H9 (cell line): Measurements from ENCODE around the gene ASAP3. TPM values are rescaled to one million over a fixed set of nuclear protein-coding genes. Genes with fewer than 3 reads are reported as not detected.

Experiments used
- DNase-seq: peaks from one replicate; pipeline ENCODE4 v3.0.0-alpha.2; 2017
- H2AFZ ChIP-seq: one replicate; pipeline ENCODE4 v1.6.1; 2013; ENCODE audit warnings: mild to moderate bottlenecking, low read length, control low read depth, moderate library complexity
- H2AK5ac ChIP-seq: 2 replicates; pipeline ENCODE4 v1.6.1; 2013; ENCODE audit warnings: low read length, control low read depth, mixed read lengths; ENCODE audit not compliant: insufficient read length
- H2BK120ac ChIP-seq: one replicate; pipeline ENCODE4 v1.6.1; 2013; ENCODE audit warnings: low read depth, mild to moderate bottlenecking, low read length, control low read depth, inconsistent platforms; ENCODE audit not compliant: poor library complexity, severe bottlenecking
- H2BK12ac ChIP-seq: 2 replicates; pipeline ENCODE4 v1.6.1; 2013; ENCODE audit warnings: low read length, control low read depth, mixed read lengths, low read depth; ENCODE audit not compliant: insufficient read length
- H2BK15ac ChIP-seq: 2 replicates; pipeline ENCODE4 v1.6.1; 2013; ENCODE audit warnings: low read depth, low read length, control low read depth
- H2BK20ac ChIP-seq: one replicate; pipeline ENCODE4 v1.6.1; 2013; ENCODE audit warnings: low read depth, mild to moderate bottlenecking, low read length, control low read depth, inconsistent platforms; ENCODE audit not compliant: poor library complexity, severe bottlenecking
- H2BK5ac ChIP-seq: 2 replicates; pipeline ENCODE4 v1.6.1; 2013; ENCODE audit warnings: low read length, control low read depth, mixed read lengths; ENCODE audit not compliant: insufficient read length
- H3K14ac ChIP-seq: 2 replicates; pipeline ENCODE4 v1.6.1; 2013; ENCODE audit warnings: low read length, control low read depth; ENCODE audit not compliant: insufficient read depth
- H3K18ac ChIP-seq: 2 replicates; pipeline ENCODE4 v1.6.1; 2013; ENCODE audit warnings: low read depth, mild to moderate bottlenecking, mixed read lengths, low read length, control low read depth; ENCODE audit not compliant: insufficient read length
- H3K23ac ChIP-seq: 2 replicates; pipeline ENCODE4 v1.6.1; 2013; ENCODE audit warnings: low read length, control low read depth, mixed read lengths, low read depth; ENCODE audit not compliant: insufficient read length
- H3K23me2 ChIP-seq: 2 replicates; pipeline ENCODE4 v1.6.1; 2013; ENCODE audit warnings: low read depth, mild to moderate bottlenecking, mixed read lengths, low read length, control low read depth; ENCODE audit not compliant: insufficient read length, poor library complexity, severe bottlenecking
- H3K27ac ChIP-seq: 2 replicates; pipeline ENCODE4 v1.5.1; 2013; ENCODE audit warnings: low read length, control low read depth, mixed read lengths, low read depth; ENCODE audit not compliant: insufficient read length
- H3K27me3 ChIP-seq: 2 replicates; pipeline ENCODE4 v1.6.1; 2013; ENCODE audit warnings: low read length, control low read depth, inconsistent platforms; ENCODE audit not compliant: insufficient read depth
- H3K4ac ChIP-seq: 2 replicates; pipeline ENCODE4 v1.6.1; 2013; ENCODE audit warnings: low read depth, mild to moderate bottlenecking, control low read depth, inconsistent platforms, low read length, moderate library complexity
- H3K4me1 ChIP-seq: 2 replicates; pipeline ENCODE4 v1.6.1; 2013; ENCODE audit warnings: low read length, control low read depth, inconsistent platforms; ENCODE audit not compliant: insufficient read depth
- H3K4me2 ChIP-seq: 2 replicates; pipeline ENCODE4 v1.6.1; 2013; ENCODE audit warnings: low read length, control low read depth, mixed read lengths; ENCODE audit not compliant: insufficient read length, insufficient read depth
- H3K56ac ChIP-seq: 2 replicates; pipeline ENCODE4 v1.6.1; 2013; ENCODE audit warnings: low read depth, mild to moderate bottlenecking, mixed read lengths, low read length, control low read depth; ENCODE audit not compliant: insufficient read length
- H3K79me1 ChIP-seq: 2 replicates; pipeline ENCODE4 v1.6.1; 2013; ENCODE audit warnings: low read depth, mild to moderate bottlenecking, moderate library complexity, low read length, control low read depth, inconsistent platforms; ENCODE audit not compliant: insufficient read depth, poor library complexity, severe bottlenecking
- H3K79me2 ChIP-seq: 2 replicates; pipeline ENCODE4 v1.6.1; 2013; ENCODE audit warnings: low read length, control low read depth, inconsistent platforms; ENCODE audit not compliant: insufficient read depth
- H3K9ac ChIP-seq: 2 replicates; pipeline ENCODE4 v1.6.1; 2013; ENCODE audit warnings: low read length, control low read depth, mixed read lengths; ENCODE audit not compliant: insufficient read length; ENCODE audit errors: extremely low read depth
- H3K9me3 ChIP-seq: one replicate; pipeline ENCODE4 v1.6.1; 2013; ENCODE audit warnings: low read depth, low read length, inconsistent platforms; ENCODE audit not compliant: control insufficient read depth
- H3T11ph ChIP-seq: one replicate; pipeline ENCODE4 v1.6.1; 2013; ENCODE audit warnings: mild to moderate bottlenecking, low read length, control low read depth, inconsistent platforms
- H4K20me1 ChIP-seq: one replicate; pipeline ENCODE4 v1.6.1; 2013; ENCODE audit not compliant: control insufficient read depth, insufficient read length, insufficient read depth
- H4K5ac ChIP-seq: 2 replicates; pipeline ENCODE4 v1.6.1; 2013; ENCODE audit warnings: low read depth, mild to moderate bottlenecking, mixed read lengths, low read length, control low read depth; ENCODE audit not compliant: insufficient read length
- H4K8ac ChIP-seq: replicated peaks from 2 replicates; pipeline ENCODE4 v1.6.1; 2013; ENCODE audit warnings: low read length, control low read depth, mixed read lengths, low read depth; ENCODE audit not compliant: insufficient read length
- H4K91ac ChIP-seq: 2 replicates; pipeline ENCODE4 v1.6.1; 2013; ENCODE audit warnings: low read depth, mild to moderate bottlenecking, moderate library complexity, mixed read lengths, low read length, control low read depth; ENCODE audit not compliant: insufficient read length
- H3K27ac Mint-ChIP-seq, 3 experiments: 2 replicates in 2 of 3; 3 replicates in 1 of 3; pipeline ENCODE4 v1.8.0; 2020 to 2021; ENCODE audit warnings: mixed read lengths in 3 of 3, mild to moderate bottlenecking in 1 of 3, moderate library complexity in 1 of 3
- H3K27me3 Mint-ChIP-seq: 2 replicates; pipeline ENCODE4 v1.8.0; 2021; ENCODE audit warnings: low read depth, mild to moderate bottlenecking, moderate library complexity, mixed read lengths
- H3K36me3 Mint-ChIP-seq, 3 experiments: 2 replicates in 2 of 3; 3 replicates in 1 of 3; pipeline ENCODE4 v1.8.0; 2020 to 2021; ENCODE audit warnings: low read depth in 3 of 3, mixed read lengths in 3 of 3; ENCODE audit not compliant: insufficient read depth in 1 of 3
- H3K4me1 Mint-ChIP-seq, 2 experiments: 2 replicates each; pipeline ENCODE4 v1.8.0; 2020; ENCODE audit warnings: mixed read lengths in 2 of 2
- H3K4me3 Mint-ChIP-seq, 2 experiments: 2 replicates in 1 of 2; 3 replicates in 1 of 2; pipeline ENCODE4 v1.8.0; 2020 to 2021; ENCODE audit warnings: mild to moderate bottlenecking in 2 of 2, mixed read lengths in 2 of 2, moderate library complexity in 1 of 2
- H3K9me3 Mint-ChIP-seq, 2 experiments: 2 replicates in 1 of 2; 3 replicates in 1 of 2; pipeline ENCODE4 v1.8.0; 2020; ENCODE audit warnings: mild to moderate bottlenecking in 2 of 2, mixed read lengths in 2 of 2, moderate library complexity in 1 of 2
- CTCF ChIP-seq: fragments of 200-600 bp; sonication (generic); conservative IDR thresholded peaks from 3 replicates; pipeline ENCODE4 v1.8.0; 2021; ENCODE audit warnings: antibody characterized with exemption, mild to moderate bottlenecking
- WGBS: extraction: QIAGEN DNeasy Blood & Tissue Kit; methylation state at CpG from one replicate; pipeline ENCODE4 v1.1.7; 2013; ENCODE audit warnings: missing lambda C conversion rate, low lambda C conversion rate, mixed read lengths; ENCODE audit not compliant: insufficient read length; ENCODE audit errors: extremely low coverage; 5-methylcytosine and 5-hydroxymethylcytosine counted together
- total RNA-seq: library from RNA; stranded (reverse); gene quantifications from 2 replicates; pipeline ENCODE4 v1.2.1, GENCODE V29; 2021

Gene ASAP3
- total RNA-seq, 1 experiment from 2014 or later: 26.7 TPM

- Histone ChIP-seq H3K27ac (no peak overlapping the region), H2BK120ac (no peak overlapping the region), H3K23ac (no peak overlapping the region), H2BK12ac (no peak overlapping the region), H2BK5ac (no peak overlapping the region), H3K4me2 (no peak overlapping the region), H4K8ac (no peak overlapping the region), H2BK20ac (no peak overlapping the region), H3K9ac (no peak overlapping the region), H2AFZ (no peak overlapping the region), H3K23me2 (no peaks in the 10 kb centered on the region), H3K18ac (no peak overlapping the region), H3K14ac (no peak overlapping the region), H4K91ac (no peak overlapping the region), H3K4me1 (no peaks in the 10 kb centered on the region), H3K27me3 (no peaks in the 10 kb centered on the region), H3T11ph (no peak overlapping the region), H3K4ac (no peak overlapping the region), H3K9me3 (no peaks in the 10 kb centered on the region), H4K20me1 (no peaks in the 10 kb centered on the region), H3K56ac (no peak overlapping the region), H3K79me1 (no peaks in the 10 kb centered on the region), H3K79me2 (no peaks in the 10 kb centered on the region), H4K5ac (no peak overlapping the region), H2AK5ac (no peak overlapping the region), H2BK15ac (no peak overlapping the region)
- Mint-ChIP-seq H3K27me3 (no peaks in the 10 kb centered on the region; the same call in none of the 2 replicates), H3K4me3 (no peak overlapping the region), H3K27ac (no peak overlapping the region; a peak in 1 of 7 replicates), H3K4me1 (peaks cover 0 to 3% of the 10 kb centered on the region in 2 experiments; a peak in 2 of 4 replicates), H3K36me3 (peaks cover 9 to 25% (median 13%) of the 10 kb centered on the region in 3 experiments; a peak in 5 of 7 replicates), H3K9me3 (no peaks in the 10 kb centered on the region)
- DNase-seq: no peak
- WGBS: no CpG with 5 or more reads among the region's 3 CpGs
- no peak for TF ChIP-seq CTCF
Observed at GRCh38 chr1:23442751-23443150, 41.2 kb downstream of the ASAP3 start.
